Suprapubic skin (tissue), 3 donors: Measurements from ENCODE around the gene BEST2.

ENCODE experiments used
- EP300 ChIP-seq: sonication (generic); formaldehyde crosslinking; IDR thresholded peaks from one replicate; pipeline ENCODE4 v1.6.1; 2017; ENCODE audit warnings: antibody characterized with exemption
- TF ChIP-seq, protein P1 (sequence below), 2 donors: fragments of 200-600 bp in 1 of 2; fragments of 450-650 bp in 1 of 2; sonication (generic) in 1 of 2; IDR thresholded peaks; one replicate each; pipeline ENCODE4 v1.5.1; 2016 to 2019; ENCODE audit warnings: antibody characterized with exemption in 2 of 2, mild to moderate bottlenecking in 1 of 2, moderate library complexity in 1 of 2

DNA sequence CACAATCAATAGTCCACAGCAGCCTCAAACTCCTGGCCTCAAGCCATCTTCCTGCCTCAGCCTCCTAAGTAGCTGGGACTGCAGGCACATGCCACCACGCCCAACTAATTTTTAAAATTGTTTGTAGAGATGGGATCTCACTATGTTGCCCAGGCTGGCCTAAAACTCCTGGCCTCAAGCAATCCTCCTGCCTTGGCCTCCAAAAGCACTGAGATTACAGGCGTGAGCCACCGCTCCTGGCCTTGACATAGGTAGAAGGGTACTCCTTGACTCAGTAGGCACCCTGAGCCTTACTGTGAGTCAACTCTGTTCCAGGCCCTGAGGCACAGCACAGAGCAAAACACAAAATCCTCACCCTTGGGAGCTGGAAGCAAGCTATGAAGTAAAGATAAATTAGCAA lies 35.7 kb upstream of the BEST2 start:
- TF ChIP-seq, protein P1, sequence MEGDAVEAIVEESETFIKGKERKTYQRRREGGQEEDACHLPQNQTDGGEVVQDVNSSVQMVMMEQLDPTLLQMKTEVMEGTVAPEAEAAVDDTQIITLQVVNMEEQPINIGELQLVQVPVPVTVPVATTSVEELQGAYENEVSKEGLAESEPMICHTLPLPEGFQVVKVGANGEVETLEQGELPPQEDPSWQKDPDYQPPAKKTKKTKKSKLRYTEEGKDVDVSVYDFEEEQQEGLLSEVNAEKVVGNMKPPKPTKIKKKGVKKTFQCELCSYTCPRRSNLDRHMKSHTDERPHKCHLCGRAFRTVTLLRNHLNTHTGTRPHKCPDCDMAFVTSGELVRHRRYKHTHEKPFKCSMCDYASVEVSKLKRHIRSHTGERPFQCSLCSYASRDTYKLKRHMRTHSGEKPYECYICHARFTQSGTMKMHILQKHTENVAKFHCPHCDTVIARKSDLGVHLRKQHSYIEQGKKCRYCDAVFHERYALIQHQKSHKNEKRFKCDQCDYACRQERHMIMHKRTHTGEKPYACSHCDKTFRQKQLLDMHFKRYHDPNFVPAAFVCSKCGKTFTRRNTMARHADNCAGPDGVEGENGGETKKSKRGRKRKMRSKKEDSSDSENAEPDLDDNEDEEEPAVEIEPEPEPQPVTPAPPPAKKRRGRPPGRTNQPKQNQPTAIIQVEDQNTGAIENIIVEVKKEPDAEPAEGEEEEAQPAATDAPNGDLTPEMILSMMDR (IDR thresholded peaks at IDR 0.05): no peak
- no peak for TF ChIP-seq EP300
